HG03103 (cell line): ENCODE measurements around the gene P2RY14.

Experiments
- ATAC-seq: cut with Tn5 transposase; IDR thresholded peaks from one replicate; pipeline ENCODE4 v1.9.1; 2021; ENCODE audit warnings: low read depth; ENCODE audit not compliant: unreplicated experiment

The P2RY14 gene

GRCh38 chr3:151303751-151304150 lies 25.4 kb upstream of the P2RY14 start:
- ATAC-seq, result no peak

- ATAC-seq, result no peak
Observed at GRCh38 chr3:151301787-151302186, 23.4 kb upstream of the P2RY14 start.

GRCh38 chr3:151300539-151300938 lies 22.2 kb upstream of the P2RY14 start:
- ATAC-seq, result no peak

- ATAC-seq, result no peak
Observed at GRCh38 chr3:151299006-151299405, 20.7 kb upstream of the P2RY14 start.

- no peak for ATAC-seq
Observed at GRCh38 chr3:151297429-151297828, 19.1 kb upstream of the P2RY14 start.

- no peak for ATAC-seq
Observed at GRCh38 chr3:151296226-151296625, 17.9 kb upstream of the P2RY14 start.

GRCh38 chr3:151293127-151293526 lies 14.8 kb upstream of the P2RY14 start:
- no peak for ATAC-seq

GRCh38 chr3:151290673-151291072 lies 12.3 kb upstream of the P2RY14 start:
- ATAC-seq, result no peak

GRCh38 chr3:151289445-151289844 lies 11.1 kb upstream of the P2RY14 start:
- no peak for ATAC-seq

GRCh38 chr3:151285940-151286339 lies 7.6 kb upstream of the P2RY14 start:
- ATAC-seq, result no peak

- ATAC-seq, result no peak
Observed at GRCh38 chr3:151283907-151284461, 5.6 kb upstream of the P2RY14 start.

- no peak for ATAC-seq
Observed at GRCh38 chr3:151283387-151283786, 5.0 kb upstream of the P2RY14 start.

GRCh38 chr3:151282921-151283320 lies 4.6 kb upstream of the P2RY14 start:
- ATAC-seq, result no peak

GRCh38 chr3:151281671-151282324 lies 3.5 kb upstream of the P2RY14 start:
- no peak for ATAC-seq

GRCh38 chr3:151276687-151277042 lies 1.7 kb downstream of the P2RY14 start:
- no peak for ATAC-seq

- no peak for ATAC-seq
Observed at GRCh38 chr3:151276038-151276686, 2.2 kb downstream of the P2RY14 start.

- ATAC-seq, result no peak
Observed at GRCh38 chr3:151275091-151275490, 3.3 kb downstream of the P2RY14 start.

- ATAC-seq, result no peak
Observed at GRCh38 chr3:151269631-151270030, 8.7 kb downstream of the P2RY14 start.

GRCh38 chr3:151268267-151269235 lies 9.8 kb downstream of the P2RY14 start:
- peak; percentile 51 for ATAC-seq

GRCh38 chr3:151267066-151267465 lies 11.3 kb downstream of the P2RY14 start:
- ATAC-seq, result no peak

GRCh38 chr3:151265866-151266265 lies 12.5 kb downstream of the P2RY14 start:
- ATAC-seq, result peak; percentile 91
